ENCODE results near the gene ANGEL1. TPM values are rescaled to one million over a fixed set of nuclear protein-coding genes. Genes with fewer than 3 reads are reported as not detected.

The ANGEL1 gene
- total RNA-seq, 1 experiment from 2014 or later, result 9.2 TPM

GRCh38 chr14:76780058-76780345 lies 32.7 kb downstream of the ANGEL1 start:
- BruUV-seq (replicated peaks), result no TSS peak
- ChIA-PET CTCF (no interaction called here), POLR2A (ENCODE audit: unreplicated experiment) (no interaction called here)
- no peak overlapping the region for H3K4me2 ChIP-seq (ENCODE audit: low read length)
- no peaks in the 10 kb centered on the region for H3K4me1 ChIP-seq (ENCODE audit: insufficient read depth, low read length)
- intact Hi-C loops (cut with micrococcal nuclease), result loop anchor here (2.0 kb wide), 1 partner anchor 27 kb away; no protein-coding TSS in a partner anchor
- no peaks in the 10 kb centered on the region for H3K9me2 ChIP-seq (replicated peaks; ENCODE audit: low read length)
- H3K79me2 ChIP-seq (ENCODE audit: low read length), result no peaks in the 10 kb centered on the region
- H3K27me3 ChIP-seq (ENCODE audit: low read length), result no peaks in the 10 kb centered on the region
- H3K36me3 ChIP-seq (ENCODE audit: low read depth, low read length), result no peaks in the 10 kb centered on the region; the same call in none of the 2 replicates
- DNase-seq, result no peak
- no peaks in the 10 kb centered on the region for H3F3A ChIP-seq (ENCODE audit: low read length, unreplicated experiment)
- H2AFZ ChIP-seq (ENCODE audit: low read length), result no peak overlapping the region
- ATAC-seq, result no peak
- no peak overlapping the region for H3K4me3 ChIP-seq (ENCODE audit: low read length)
- H4K20me1 ChIP-seq (ENCODE audit: low read length), result no peaks in the 10 kb centered on the region
- no peak overlapping the region for H3K9ac ChIP-seq (ENCODE audit: low read length)
- TF ChIP-seq, protein P1, sequence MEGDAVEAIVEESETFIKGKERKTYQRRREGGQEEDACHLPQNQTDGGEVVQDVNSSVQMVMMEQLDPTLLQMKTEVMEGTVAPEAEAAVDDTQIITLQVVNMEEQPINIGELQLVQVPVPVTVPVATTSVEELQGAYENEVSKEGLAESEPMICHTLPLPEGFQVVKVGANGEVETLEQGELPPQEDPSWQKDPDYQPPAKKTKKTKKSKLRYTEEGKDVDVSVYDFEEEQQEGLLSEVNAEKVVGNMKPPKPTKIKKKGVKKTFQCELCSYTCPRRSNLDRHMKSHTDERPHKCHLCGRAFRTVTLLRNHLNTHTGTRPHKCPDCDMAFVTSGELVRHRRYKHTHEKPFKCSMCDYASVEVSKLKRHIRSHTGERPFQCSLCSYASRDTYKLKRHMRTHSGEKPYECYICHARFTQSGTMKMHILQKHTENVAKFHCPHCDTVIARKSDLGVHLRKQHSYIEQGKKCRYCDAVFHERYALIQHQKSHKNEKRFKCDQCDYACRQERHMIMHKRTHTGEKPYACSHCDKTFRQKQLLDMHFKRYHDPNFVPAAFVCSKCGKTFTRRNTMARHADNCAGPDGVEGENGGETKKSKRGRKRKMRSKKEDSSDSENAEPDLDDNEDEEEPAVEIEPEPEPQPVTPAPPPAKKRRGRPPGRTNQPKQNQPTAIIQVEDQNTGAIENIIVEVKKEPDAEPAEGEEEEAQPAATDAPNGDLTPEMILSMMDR (conservative IDR thresholded peaks at IDR 0.05; ENCODE audit: low read depth, low read length), result no peak
- TF ChIP-seq EZH2 (IDR thresholded peaks at IDR 0.05; ENCODE audit: low read length, unreplicated experiment) (no peak), EZH2phosphoT487 (IDR thresholded peaks at IDR 0.05; ENCODE audit: borderline replicate concordance, low read length) (no peak)
- H3K9me3 ChIP-seq (ENCODE audit: low read length), result no peaks in the 10 kb centered on the region
- no peak overlapping the region for H3K27ac ChIP-seq (ENCODE audit: low read length)

GRCh38 chr14:76779221-76780057 lies 33.2 kb downstream of the ANGEL1 start:
- Histone ChIP-seq H3K27me3 (ENCODE audit: low read length) (no peaks in the 10 kb centered on the region), H3K36me3 (ENCODE audit: low read depth, low read length) (no peaks in the 10 kb centered on the region; the same call in 1 of the 2 replicates), H3K4me1 (ENCODE audit: insufficient read depth, low read length) (no peaks in the 10 kb centered on the region), H3K79me2 (ENCODE audit: low read length) (no peaks in the 10 kb centered on the region), H3K9ac (ENCODE audit: low read length) (no peak overlapping the region), H4K20me1 (ENCODE audit: low read length) (no peaks in the 10 kb centered on the region), H3K9me3 (ENCODE audit: low read length) (no peaks in the 10 kb centered on the region), H3K27ac (ENCODE audit: low read length) (no peak overlapping the region), H2AFZ (ENCODE audit: low read length) (no peak overlapping the region), H3K4me2 (ENCODE audit: low read length) (no peak overlapping the region), H3K9me2 (replicated peaks; ENCODE audit: low read length) (no peaks in the 10 kb centered on the region), H3F3A (ENCODE audit: low read length, unreplicated experiment) (no peaks in the 10 kb centered on the region), H3K4me3 (ENCODE audit: low read length) (no peak overlapping the region)
- BruUV-seq (replicated peaks), result no TSS peak
- TF ChIP-seq EZH2phosphoT487 (IDR thresholded peaks at IDR 0.05; ENCODE audit: borderline replicate concordance, low read length) (no peak), EZH2 (IDR thresholded peaks at IDR 0.05; ENCODE audit: low read length, unreplicated experiment) (no peak)
- TF ChIP-seq, protein P1 (conservative IDR thresholded peaks at IDR 0.05; ENCODE audit: low read depth, low read length), result no peak
- DNase-seq, result no peak
- intact Hi-C loops (cut with micrococcal nuclease), result loop anchor here (2.0 kb wide), 1 partner anchor 27 kb away; no protein-coding TSS in a partner anchor
- CTCF ChIA-PET, result no interaction called here
- no peak for ATAC-seq
- POLR2A ChIA-PET (ENCODE audit: unreplicated experiment), result no interaction called here

DNA sequence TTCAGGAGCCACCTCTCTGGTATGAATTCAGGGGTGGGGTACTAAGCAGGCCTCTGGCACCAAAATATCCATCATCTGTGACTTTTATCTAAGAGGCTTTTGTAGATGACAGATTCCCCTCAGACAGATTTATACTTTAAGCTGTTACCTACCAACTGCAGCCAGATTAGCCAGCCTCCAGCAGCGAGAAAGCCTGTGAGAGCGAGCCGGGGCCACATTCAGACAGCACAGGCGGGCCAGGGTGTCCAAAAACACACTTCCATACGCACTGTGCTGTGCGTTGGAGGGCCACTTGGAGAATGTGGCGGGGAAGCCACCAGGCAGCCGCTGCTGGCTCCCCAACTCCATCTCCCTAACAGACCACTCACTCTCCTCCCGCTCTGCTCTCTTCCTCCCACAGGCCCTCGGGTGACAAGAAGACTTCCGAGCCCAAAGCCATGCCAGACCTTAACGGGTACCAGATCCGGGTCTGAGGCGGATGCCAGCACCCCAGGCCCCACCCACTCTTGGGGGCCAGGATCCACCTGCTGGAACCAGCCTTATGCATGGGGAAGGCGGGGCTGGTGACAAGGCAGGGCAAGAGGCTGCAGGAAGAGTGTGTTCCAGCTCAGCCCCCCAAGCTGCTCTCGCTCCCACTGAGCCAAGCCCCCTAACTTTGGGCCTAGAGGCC lies 34.0 kb downstream of the ANGEL1 start:
- H3K27ac ChIP-seq (ENCODE audit: low read length), result no peak overlapping the region
- no peaks in the 10 kb centered on the region for H3F3A ChIP-seq (ENCODE audit: low read length, unreplicated experiment)
- no peak overlapping the region for H2AFZ ChIP-seq (ENCODE audit: low read length)
- H3K4me1 ChIP-seq (ENCODE audit: insufficient read depth, low read length), result peaks cover 3% of the 10 kb centered on the region
- intact Hi-C loops (cut with micrococcal nuclease), result no loop called here
- H3K27me3 ChIP-seq (ENCODE audit: low read length), result no peaks in the 10 kb centered on the region
- ChIA-PET POLR2A (ENCODE audit: unreplicated experiment) (no interaction called here), CTCF (no interaction called here)
- H3K36me3 ChIP-seq (ENCODE audit: low read depth, low read length), result no peaks in the 10 kb centered on the region; the same call in 1 of the 2 replicates
- no peaks in the 10 kb centered on the region for H3K9me2 ChIP-seq (replicated peaks; ENCODE audit: low read length)
- no peak overlapping the region for H3K4me3 ChIP-seq (ENCODE audit: low read length)
- H3K4me2 ChIP-seq (ENCODE audit: low read length), result no peak overlapping the region
- no peaks in the 10 kb centered on the region for H3K79me2 ChIP-seq (ENCODE audit: low read length)
- ATAC-seq, result no peak
- no peak overlapping the region for H3K9ac ChIP-seq (ENCODE audit: low read length)
- BruUV-seq (replicated peaks), result no TSS peak
- TF ChIP-seq, protein P1 (conservative IDR thresholded peaks at IDR 0.05; ENCODE audit: low read depth, low read length), result no peak
- TF ChIP-seq EZH2 (IDR thresholded peaks at IDR 0.05; ENCODE audit: low read length, unreplicated experiment) (no peak), EZH2phosphoT487 (IDR thresholded peaks at IDR 0.05; ENCODE audit: borderline replicate concordance, low read length) (no peak)
- H4K20me1 ChIP-seq (ENCODE audit: low read length), result no peaks in the 10 kb centered on the region
- no peaks in the 10 kb centered on the region for H3K9me3 ChIP-seq (ENCODE audit: low read length)
- no peak for DNase-seq
